ENCODE data around the gene CHI3L2. TPM values are rescaled to one million over a fixed set of nuclear protein-coding genes. Genes with fewer than 3 reads are reported as not detected.
A peak's percentile ranks its signal among the peaks of the same experiment; 100 is the strongest.

Gene CHI3L2
- total RNA-seq, 4 donors from 2014 or later: 4.7 to 9.8 (median 7.7) TPM

- Histone ChIP-seq H3K27ac (no peak overlapping the region), H3K36me3 (no peaks in the 10 kb centered on the region), H3K4me3 (no peak overlapping the region), H3K9me3 (no peaks in the 10 kb centered on the region), H3K4me1 (peaks cover 23% of the 10 kb centered on the region), H3K27me3 (no peaks in the 10 kb centered on the region)
- 74% methylated on average over 6 of the region's 6 CpGs for WGBS
- TF ChIP-seq POLR2AphosphoS5 (IDR thresholded peaks at IDR 0.05) (no peak), CTCF (IDR thresholded peaks at IDR 0.05) (no peak), EP300 (IDR thresholded peaks at IDR 0.05) (no peak), POLR2A (IDR thresholded peaks at IDR 0.05) (no peak)
- DNase-seq (ENCODE audit: low spot score in 2 of 2): no peak
Measured at GRCh38 chr1:111225717-111226400, 1.7 kb upstream of the CHI3L2 start.

- Histone ChIP-seq H3K27me3 (no peaks in the 10 kb centered on the region), H3K9me3 (no peaks in the 10 kb centered on the region), H3K4me1 (peaks cover 10% of the 10 kb centered on the region), H3K27ac (peak overlapping the region; percentile 42), H3K4me3 (no peak overlapping the region), H3K36me3 (no peaks in the 10 kb centered on the region)
- DNase-seq (ENCODE audit: low spot score in 2 of 2): no peak
- WGBS: 76% methylated on average over 6 of the region's 6 CpGs
- TF ChIP-seq POLR2A (IDR thresholded peaks at IDR 0.05) (no peak), POLR2AphosphoS5 (IDR thresholded peaks at IDR 0.05) (no peak), EP300 (IDR thresholded peaks at IDR 0.05) (no peak), CTCF (IDR thresholded peaks at IDR 0.05) (no peak)
Measured at GRCh38 chr1:111227851-111228747, 586 bp downstream of the CHI3L2 start.

GRCh38 chr1:111228748-111229126 lies 1.2 kb downstream of the CHI3L2 start:
- TF ChIP-seq EP300 (IDR thresholded peaks at IDR 0.05) (no peak), POLR2AphosphoS5 (IDR thresholded peaks at IDR 0.05) (no peak), CTCF (IDR thresholded peaks at IDR 0.05) (no peak), POLR2A (IDR thresholded peaks at IDR 0.05) (no peak)
- Histone ChIP-seq H3K27ac (peak overlapping the region; percentile 42), H3K4me3 (no peak overlapping the region), H3K9me3 (no peaks in the 10 kb centered on the region), H3K36me3 (no peaks in the 10 kb centered on the region), H3K4me1 (peaks cover 10% of the 10 kb centered on the region), H3K27me3 (no peaks in the 10 kb centered on the region)
- 73% methylated on average over 2 of the region's 2 CpGs for WGBS
- no peak for DNase-seq (ENCODE audit: low spot score in 2 of 2)

GRCh38 chr1:111232134-111232533 lies 4.6 kb downstream of the CHI3L2 start:
- H3K27me3 ChIP-seq: no peaks in the 10 kb centered on the region
- H3K9me3 ChIP-seq: no peaks in the 10 kb centered on the region
- H3K36me3 ChIP-seq: no peaks in the 10 kb centered on the region
- no peak overlapping the region for H3K4me3 ChIP-seq
- no peak for DNase-seq (ENCODE audit: low spot score in 2 of 2)
- no peak for TF ChIP-seq POLR2A (IDR thresholded peaks at IDR 0.05)
- TF ChIP-seq POLR2AphosphoS5 (IDR thresholded peaks at IDR 0.05): no peak
- TF ChIP-seq CTCF (IDR thresholded peaks at IDR 0.05): no peak
- no peak for TF ChIP-seq EP300 (IDR thresholded peaks at IDR 0.05)
- H3K4me1 ChIP-seq: peaks cover 17% of the 10 kb centered on the region
- H3K27ac ChIP-seq: no peak overlapping the region
- WGBS: 93% methylated on average over 3 of the region's 3 CpGs

- 84% methylated on average over 4 of the region's 4 CpGs for WGBS
- TF ChIP-seq POLR2AphosphoS5 (IDR thresholded peaks at IDR 0.05): no peak
- TF ChIP-seq EP300 (IDR thresholded peaks at IDR 0.05): no peak
- TF ChIP-seq POLR2A (IDR thresholded peaks at IDR 0.05): no peak
- no peak for TF ChIP-seq CTCF (IDR thresholded peaks at IDR 0.05)
- no peak for DNase-seq (ENCODE audit: low spot score in 2 of 2)
- H3K4me3 ChIP-seq: no peak overlapping the region
- no peak overlapping the region for H3K27ac ChIP-seq
- no peaks in the 10 kb centered on the region for H3K9me3 ChIP-seq
- H3K4me1 ChIP-seq: peaks cover 9% of the 10 kb centered on the region
- H3K27me3 ChIP-seq: no peaks in the 10 kb centered on the region
- H3K36me3 ChIP-seq: no peaks in the 10 kb centered on the region
Measured at GRCh38 chr1:111234258-111234657, 6.7 kb downstream of the CHI3L2 start.
